Motor neuron (in vitro differentiated cells): ENCODE measurements around the gene GPSM1. TPM values are rescaled to one million over a fixed set of nuclear protein-coding genes. Genes with fewer than 3 reads are reported as not detected.
A peak's percentile ranks its signal among the peaks of the same experiment; 100 is the strongest.

Source experiments
- ATAC-seq, 8 experiments: fragments of 200-7000 bp; cut with Tn5 transposase; replicated peaks in 6 of 8; 2 replicates each; pipeline ENCODE4 v1.8.0; 2021; ENCODE audit warnings: mild to moderate bottlenecking in 8 of 8, moderate library complexity in 8 of 8
- H3K27ac ChIP-seq, 2 donors: fragments of 250-450 bp; sonication (Bioruptor Pico); 2 replicates each; pipeline ENCODE4 v1.9.0; 2021; ENCODE audit warnings: antibody characterized with exemption in 2 of 2, mild to moderate bottlenecking in 2 of 2, moderate library complexity in 1 of 2
- H3K4me1 ChIP-seq, 2 donors: fragments of 250-450 bp; sonication (Bioruptor Pico); replicated peaks in 1 of 2; 2 replicates each; pipeline ENCODE4 v1.6.1; 2021; ENCODE audit warnings: antibody characterized with exemption in 2 of 2, mild to moderate bottlenecking in 2 of 2, moderate library complexity in 1 of 2
- H3K4me3 ChIP-seq, 5 donors: fragments of 250-450 bp; sonication (Bioruptor Pico); 2 replicates each; pipeline ENCODE4 v1.9.0; 2021; ENCODE audit warnings: antibody characterized with exemption in 5 of 5, mild to moderate bottlenecking in 5 of 5, moderate library complexity in 4 of 5
- WGBS, 10 experiments: fragments of 450-650 bp; shearing (Covaris generic); methylation state at CpG; one replicate each; pipeline ENCODE4 v1.0.0; 2022; 5-methylcytosine and 5-hydroxymethylcytosine counted together
- in situ Hi-C, 9 experiments: fragments of 400-800 bp; cut with MboI; loops; one replicate each; pipeline ENCODE4 v1.15.0; 2021; ENCODE audit warnings: low sequenced_read_pairs in 9 of 9, low pct_unique_long_range_greater_than_20kb in 2 of 9; ENCODE audit not compliant: unreplicated experiment in 9 of 9
- total RNA-seq, 8 experiments: library from RNA; unstranded; fragments of 300-600 nt; gene quantifications; 2 replicates each; pipeline versions ENCODE4 v1.2.3 to v1.2.4, GENCODE V29; 2022

GPSM1 gene
- total RNA-seq, 8 experiments from 2014 or later: 10.3 to 40.8 (median 28.9) TPM

- in situ Hi-C loops: no loop called here
- peak; percentile 31 to 60 (median 46) for ATAC-seq
- H3K27ac ChIP-seq: peak overlapping the region; percentile 91
- peaks cover 25 to 48% of the 10 kb centered on the region in 2 donors for H3K4me1 ChIP-seq
- 0 to 3% methylated on average over 4 to 5 of the region's 15 CpGs; no CpG with 5 or more reads in 8 of the 10 experiments for WGBS, 10 experiments
- H3K4me3 ChIP-seq: peak overlapping the region; percentile 58 to 86 (median 70)
Observed at GRCh38 chr9:136328622-136329041, 1.3 kb downstream of the GPSM1 start.

- in situ Hi-C loops: no loop called here
- peak overlapping the region; percentile 91 for H3K27ac ChIP-seq
Observed at GRCh38 chr9:136329211-136329627, 1.9 kb downstream of the GPSM1 start.

GRCh38 chr9:136329636-136330405 is 2.5 kb downstream of the GPSM1 start:
- in situ Hi-C loops: no loop called here
- Histone ChIP-seq H3K27ac (peak overlapping the region in 1 of 2 donors; percentile 91), H3K4me3 (peak overlapping the region in 1 of 5 donors; percentile 58)

More at GRCh38 chr9:136329211-136329627, 1.9 kb downstream of the GPSM1 start:
- H3K4me3 ChIP-seq: peak overlapping the region; percentile 58 to 86 (median 70)
- WGBS, 10 experiments: 20 to 88% methylated on average over 3 to 4 of the region's 19 CpGs; no CpG with 5 or more reads in 8 of the 10 experiments
- ATAC-seq: peak in 2 of 8 experiments; percentile 2
- peaks cover 25 to 46% of the 10 kb centered on the region in 2 donors for H3K4me1 ChIP-seq

GRCh38 chr9:136330406-136330990 is 3.2 kb downstream of the GPSM1 start:
- Histone ChIP-seq H3K4me3 (no peak overlapping the region), H3K4me1 (peaks cover 25 to 34% of the 10 kb centered on the region in 2 donors), H3K27ac (no peak overlapping the region)
- 95% methylated on average over 4 of the region's 14 CpGs; no CpG with 5 or more reads in 9 of the 10 experiments for WGBS, 10 experiments
- no peak for ATAC-seq
- in situ Hi-C loops: no loop called here

More at GRCh38 chr9:136329636-136330405, 2.5 kb downstream of the GPSM1 start:
- 100% methylated on average over 1 to 4 of the region's 23 CpGs; no CpG with 5 or more reads in 8 of the 10 experiments for WGBS, 10 experiments
- ATAC-seq: no peak
- peaks cover 25 to 40% of the 10 kb centered on the region in 2 donors for H3K4me1 ChIP-seq

GRCh38 chr9:136331030-136331429 is 3.7 kb downstream of the GPSM1 start:
- in situ Hi-C loops: no loop called here
- WGBS, 10 experiments: 100% methylated on average over 1 of the region's 15 CpGs; no CpG with 5 or more reads in 9 of the 10 experiments

GRCh38 chr9:136331556-136332481 is 4.5 kb downstream of the GPSM1 start:
- H3K27ac ChIP-seq: no peak overlapping the region
- H3K4me3 ChIP-seq: no peak overlapping the region
- in situ Hi-C loops: no loop called here
- WGBS, 10 experiments: 82 to 100% methylated on average over 2 to 4 of the region's 46 CpGs; no CpG with 5 or more reads in 8 of the 10 experiments
- ATAC-seq: no peak
- H3K4me1 ChIP-seq: peaks cover 16 to 22% of the 10 kb centered on the region in 2 donors

More at GRCh38 chr9:136331030-136331429, 3.7 kb downstream of the GPSM1 start:
- no peak overlapping the region for H3K27ac ChIP-seq
- H3K4me3 ChIP-seq: no peak overlapping the region
- ATAC-seq: no peak
- H3K4me1 ChIP-seq: peaks cover 24 to 30% of the 10 kb centered on the region in 2 donors

GRCh38 chr9:136332482-136332983 is 5.2 kb downstream of the GPSM1 start:
- in situ Hi-C loops: no loop called here
- ATAC-seq: no peak
- H3K4me1 ChIP-seq: peaks cover 13 to 20% of the 10 kb centered on the region in 2 donors
- H3K27ac ChIP-seq: no peak overlapping the region
- no peak overlapping the region for H3K4me3 ChIP-seq
- 67 to 100% (median 100%) methylated on average over 2 of the region's 11 CpGs; no CpG with 5 or more reads in 4 of the 10 experiments for WGBS, 10 experiments

GRCh38 chr9:136333045-136333444 is 5.7 kb downstream of the GPSM1 start:
- H3K4me3 ChIP-seq: no peak overlapping the region
- in situ Hi-C loops: no loop called here
- 60 to 100% (median 100%) methylated on average over 1 to 2 of the region's 12 CpGs; no CpG with 5 or more reads in 5 of the 10 experiments for WGBS, 10 experiments
- ATAC-seq: no peak
- no peak overlapping the region for H3K27ac ChIP-seq
- peaks cover 13 to 20% of the 10 kb centered on the region in 2 donors for H3K4me1 ChIP-seq

- no peak overlapping the region for H3K27ac ChIP-seq
- ATAC-seq: no peak
- H3K4me1 ChIP-seq: peaks cover 13 to 18% of the 10 kb centered on the region in 2 donors
- no peak overlapping the region for H3K4me3 ChIP-seq
- WGBS, 10 experiments: 60% methylated on average over 1 of the region's 17 CpGs; no CpG with 5 or more reads in 9 of the 10 experiments
- in situ Hi-C loops: no loop called here
Observed at GRCh38 chr9:136333486-136333885, 6.1 kb downstream of the GPSM1 start.

GRCh38 chr9:136334541-136334940 is 7.2 kb downstream of the GPSM1 start:
- no CpG with 5 or more reads among the region's 21 CpGs for WGBS, 10 experiments
- Histone ChIP-seq H3K4me3 (no peak overlapping the region), H3K4me1 (peaks cover 5 to 8% of the 10 kb centered on the region in 2 donors), H3K27ac (no peak overlapping the region)
- in situ Hi-C loops: no loop called here
- ATAC-seq: no peak

- Histone ChIP-seq H3K27ac (no peak overlapping the region), H3K4me1 (peaks cover 0 to under 1% of the 10 kb centered on the region in 2 donors), H3K4me3 (no peak overlapping the region)
- 100% methylated on average over 2 of the region's 26 CpGs; no CpG with 5 or more reads in 9 of the 10 experiments for WGBS, 10 experiments
- in situ Hi-C loops: no loop called here
- ATAC-seq: peak in 1 of 8 experiments; percentile 2
Observed at GRCh38 chr9:136335296-136336155, 8.2 kb downstream of the GPSM1 start.
